OCI-LY7 (cell line): Measurements from ENCODE around the gene HIVEP3. TPM values are rescaled to one million over a fixed set of nuclear protein-coding genes. Genes with fewer than 3 reads are reported as not detected.

ENCODE experiments used
- BruUV-seq: library from RNA; stranded (reverse); fragments of 400-500 nt; replicated peaks from 2 replicates; lab custom pipeline; 2021; lab: Mats Ljungman, UMichigan
- CTCF ChIA-PET: fragments of 300-600 bp; sonication (Branson Sonifier 250); formaldehyde crosslinking; loops from one replicate; lab custom pipeline; 2022; ENCODE audit warnings: antibody characterized with exemption; ENCODE audit not compliant: unreplicated experiment; lab: Charles Lee
- POLR2A ChIA-PET: fragments of 300-600 bp; sonication (Branson Sonifier 250); formaldehyde crosslinking; loops from one replicate; lab custom pipeline; 2022; ENCODE audit warnings: antibody characterized with exemption; lab: Charles Lee
- DNase-seq: peaks from one replicate; pipeline ENCODE4 v3.0.0-alpha.2; 2015; ENCODE audit warnings: low spot score
- H2AFZ ChIP-seq: fragments of 200-600 bp; sonication (generic), shearing (Covaris generic); 2 replicates; pipeline ENCODE4 v1.6.1; 2014; ENCODE audit warnings: mild to moderate bottlenecking, antibody characterized with exemption, low read length, moderate library complexity
- H3K27ac ChIP-seq: fragments of 200-600 bp; sonication (generic); 2 replicates; pipeline ENCODE4 v1.5.1; 2014; ENCODE audit warnings: mixed run types, low read depth, mild to moderate bottlenecking, moderate library complexity, low read length, inconsistent platforms; ENCODE audit not compliant: poor library complexity, severe bottlenecking
- H3K36me3 ChIP-seq: fragments of 200-600 bp; sonication (generic); 2 replicates; pipeline ENCODE4 v1.6.1; 2014; ENCODE audit warnings: mild to moderate bottlenecking, antibody characterized with exemption, low read length, moderate library complexity, mixed read lengths; ENCODE audit not compliant: insufficient read depth
- H3K4me1 ChIP-seq: fragments of 200-600 bp; sonication (generic); 2 replicates; pipeline ENCODE4 v1.5.1; 2014; ENCODE audit warnings: mild to moderate bottlenecking, low read length; ENCODE audit not compliant: insufficient read depth, poor library complexity, severe bottlenecking
- H3K4me2 ChIP-seq: fragments of 200-600 bp; sonication (generic); 2 replicates; pipeline ENCODE4 v1.6.1; 2014; ENCODE audit warnings: mild to moderate bottlenecking, low read length
- H3K4me3 ChIP-seq: fragments of 200-600 bp; sonication (generic); 2 replicates; pipeline ENCODE4 v1.5.1; 2014; ENCODE audit warnings: mild to moderate bottlenecking, low read depth, low read length; ENCODE audit not compliant: poor library complexity, severe bottlenecking
- H3K79me2 ChIP-seq: fragments of 200-600 bp; sonication (generic); 2 replicates; pipeline ENCODE4 v1.6.1; 2016; ENCODE audit warnings: low read depth, mild to moderate bottlenecking, low read length, moderate library complexity, mixed read lengths; ENCODE audit not compliant: insufficient read depth
- H3K9me2 ChIP-seq: fragments of 200-600 bp; sonication (generic); 2 replicates; pipeline ENCODE4 v1.6.1; 2016; ENCODE audit warnings: mild to moderate bottlenecking, low read length, mixed read lengths; ENCODE audit not compliant: insufficient read depth
- H3K9me3 ChIP-seq: fragments of 200-600 bp; sonication (generic); 2 replicates; pipeline ENCODE4 v1.6.1; 2014; ENCODE audit warnings: mild to moderate bottlenecking, mixed run types, low read length, mixed read lengths
- H4K20me1 ChIP-seq: fragments of 200-600 bp; sonication (generic); 2 replicates; pipeline ENCODE4 v1.6.1; 2014; ENCODE audit warnings: mild to moderate bottlenecking, antibody characterized with exemption, low read length, moderate library complexity, mixed read lengths; ENCODE audit not compliant: insufficient read depth
- EZH2phosphoT487 ChIP-seq: fragments of 200-600 bp; sonication (generic); IDR thresholded peaks from 2 replicates; pipeline ENCODE4 v1.6.1; 2018; ENCODE audit warnings: low read depth, borderline replicate concordance, mild to moderate bottlenecking, mixed run types, antibody characterized with exemption, low read length, moderate library complexity, mixed read lengths
- intact Hi-C: fragments of 100-400 bp; cut with micrococcal nuclease; formaldehyde crosslinking; loops from one replicate; pipeline ENCODE4 v1.10.0; 2022; ENCODE audit not compliant: unreplicated experiment
- total RNA-seq, 2 experiments: library from RNA; depleted of rRNA in 1 of 2; stranded (reverse); fragments of >200 nt in 1 of 2; shearing (Covaris generic) in 1 of 2; gene quantifications; 2 replicates each; pipeline ENCODE4 v1.2.3, GENCODE V29; 2014 to 2022
- TF ChIP-seq, protein P1 (sequence below): fragments of 200-600 bp; sonication (generic); conservative IDR thresholded peaks from 2 replicates; pipeline ENCODE4 v1.5.1; 2014; ENCODE audit warnings: mild to moderate bottlenecking, antibody characterized with exemption, low read length, moderate library complexity, mixed read lengths

HIVEP3 gene
- total RNA-seq, 2 experiments from 2014 or later, result 0.53 to 0.60 TPM

DNA sequence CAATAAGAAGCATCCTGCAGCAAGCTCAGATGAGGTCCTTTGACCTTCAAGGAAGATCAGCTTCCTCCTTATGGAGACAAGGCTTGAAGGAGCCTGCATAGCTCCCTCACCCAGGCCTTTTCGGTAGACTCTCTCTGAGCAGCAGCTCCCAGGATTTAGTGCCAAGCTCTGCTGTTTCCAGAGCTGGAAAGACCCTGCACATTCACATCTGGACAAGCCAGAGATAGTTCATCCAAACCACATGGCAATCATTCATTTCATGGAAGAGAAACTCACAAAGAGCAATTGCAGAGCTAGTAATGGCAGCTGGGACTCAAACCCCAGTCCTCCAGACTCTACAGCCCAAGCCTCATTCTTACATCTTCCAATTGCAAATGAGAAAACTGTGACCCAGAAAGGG lies 357.8 kb downstream of the HIVEP3 start:
- Histone ChIP-seq H3K79me2 (no peaks in the 10 kb centered on the region), H3K36me3 (no peaks in the 10 kb centered on the region), H3K27ac (no peak overlapping the region), H3K4me3 (no peak overlapping the region), H3K4me2 (no peak overlapping the region), H3K4me1 (no peaks in the 10 kb centered on the region), H3K9me3 (no peaks in the 10 kb centered on the region), H2AFZ (no peak overlapping the region), H3K9me2 (no peaks in the 10 kb centered on the region), H4K20me1 (no peaks in the 10 kb centered on the region)
- TF ChIP-seq EZH2phosphoT487, result no peak
- TF ChIP-seq, protein P1, sequence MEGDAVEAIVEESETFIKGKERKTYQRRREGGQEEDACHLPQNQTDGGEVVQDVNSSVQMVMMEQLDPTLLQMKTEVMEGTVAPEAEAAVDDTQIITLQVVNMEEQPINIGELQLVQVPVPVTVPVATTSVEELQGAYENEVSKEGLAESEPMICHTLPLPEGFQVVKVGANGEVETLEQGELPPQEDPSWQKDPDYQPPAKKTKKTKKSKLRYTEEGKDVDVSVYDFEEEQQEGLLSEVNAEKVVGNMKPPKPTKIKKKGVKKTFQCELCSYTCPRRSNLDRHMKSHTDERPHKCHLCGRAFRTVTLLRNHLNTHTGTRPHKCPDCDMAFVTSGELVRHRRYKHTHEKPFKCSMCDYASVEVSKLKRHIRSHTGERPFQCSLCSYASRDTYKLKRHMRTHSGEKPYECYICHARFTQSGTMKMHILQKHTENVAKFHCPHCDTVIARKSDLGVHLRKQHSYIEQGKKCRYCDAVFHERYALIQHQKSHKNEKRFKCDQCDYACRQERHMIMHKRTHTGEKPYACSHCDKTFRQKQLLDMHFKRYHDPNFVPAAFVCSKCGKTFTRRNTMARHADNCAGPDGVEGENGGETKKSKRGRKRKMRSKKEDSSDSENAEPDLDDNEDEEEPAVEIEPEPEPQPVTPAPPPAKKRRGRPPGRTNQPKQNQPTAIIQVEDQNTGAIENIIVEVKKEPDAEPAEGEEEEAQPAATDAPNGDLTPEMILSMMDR, result no peak
- intact Hi-C loops, result no loop called here
- DNase-seq, result no peak
- BruUV-seq, result no TSS peak
- ChIA-PET CTCF (no interaction called here), POLR2A (interaction anchor here (1.0 kb wide), 1 partner anchor 18 kb away, joined by 5 read pairs; no protein-coding TSS in a partner anchor)

DNA sequence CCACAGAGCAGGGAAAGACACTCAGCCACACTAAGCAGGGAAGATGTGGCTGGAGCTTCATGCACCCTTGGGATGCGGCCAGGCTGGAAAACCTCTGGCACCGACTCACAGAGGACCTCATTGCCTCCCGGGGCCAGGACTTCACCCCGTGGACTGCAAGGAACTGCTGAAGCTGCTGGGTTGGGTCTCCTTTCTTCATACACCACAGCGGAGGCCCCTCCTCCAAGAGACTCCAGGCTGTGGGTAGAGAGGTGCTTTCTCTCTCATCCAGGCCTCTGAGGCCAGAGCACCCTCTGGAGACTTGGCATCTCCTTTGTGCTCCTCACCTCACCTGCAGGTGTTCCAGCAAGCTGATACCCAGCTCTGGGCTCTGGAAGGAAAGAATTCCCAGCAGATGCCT lies 358.2 kb downstream of the HIVEP3 start:
- CTCF ChIA-PET, result no interaction called here
- POLR2A ChIA-PET, result no interaction called here
- H4K20me1 ChIP-seq, result no peaks in the 10 kb centered on the region
- H3K79me2 ChIP-seq, result no peaks in the 10 kb centered on the region
- no peaks in the 10 kb centered on the region for H3K4me1 ChIP-seq
- H3K36me3 ChIP-seq, result no peaks in the 10 kb centered on the region
- no peak overlapping the region for H2AFZ ChIP-seq
- TF ChIP-seq, protein P1, result no peak
- no peak for TF ChIP-seq EZH2phosphoT487
- no peak overlapping the region for H3K27ac ChIP-seq
- no peaks in the 10 kb centered on the region for H3K9me3 ChIP-seq
- no TSS peak for BruUV-seq
- no peak overlapping the region for H3K4me3 ChIP-seq
- no peak overlapping the region for H3K4me2 ChIP-seq
- no peaks in the 10 kb centered on the region for H3K9me2 ChIP-seq
- intact Hi-C loops, result no loop called here
- DNase-seq, result no peak

DNA sequence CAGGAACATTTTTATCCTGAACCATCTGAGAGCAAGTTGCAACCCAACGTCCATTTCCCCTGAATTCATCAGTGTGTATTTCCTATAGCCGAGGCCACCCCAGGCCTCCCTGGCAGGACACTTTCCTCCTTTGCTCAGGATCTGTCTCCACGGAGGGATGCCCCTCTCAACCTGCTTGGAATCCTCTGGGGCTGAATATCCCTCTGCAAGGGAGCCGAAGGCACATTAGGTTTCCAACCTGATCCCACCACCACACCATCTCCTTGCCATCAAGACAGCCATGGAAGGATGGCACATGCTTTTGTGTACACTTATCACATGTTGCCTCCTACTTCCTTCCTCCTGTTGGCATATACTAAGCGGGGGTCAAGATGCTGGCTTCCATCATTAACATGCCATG lies 359.4 kb downstream of the HIVEP3 start:
- H3K27ac ChIP-seq, result no peak overlapping the region
- TF ChIP-seq, protein P1, result no peak
- no peak for TF ChIP-seq EZH2phosphoT487
- H3K9me2 ChIP-seq, result no peaks in the 10 kb centered on the region
- no peaks in the 10 kb centered on the region for H3K79me2 ChIP-seq
- H2AFZ ChIP-seq, result no peak overlapping the region
- H3K9me3 ChIP-seq, result no peaks in the 10 kb centered on the region
- H3K4me2 ChIP-seq, result no peak overlapping the region
- no TSS peak for BruUV-seq
- intact Hi-C loops, result no loop called here
- no peaks in the 10 kb centered on the region for H3K4me1 ChIP-seq
- H3K36me3 ChIP-seq, result no peaks in the 10 kb centered on the region
- H4K20me1 ChIP-seq, result no peaks in the 10 kb centered on the region
- ChIA-PET CTCF (no interaction called here), POLR2A (no interaction called here)
- no peak for DNase-seq
- H3K4me3 ChIP-seq, result no peak overlapping the region
